AG10803 (cell line): Measurements from ENCODE around the gene IGHMBP2.
A peak's percentile ranks its signal among the peaks of the same experiment; 100 is the strongest.

Source experiments
- DNase-seq: peaks from one replicate; pipeline ENCODE4 v3.0.0; 2010; ENCODE audit warnings: low read depth
- H3K4me3 ChIP-seq: 2 replicates; pipeline ENCODE4 v1.5.1; 2011; ENCODE audit warnings: mild to moderate bottlenecking, low read length, control low read depth
- TF ChIP-seq, protein P1 (sequence below): conservative IDR thresholded peaks from 2 replicates; pipeline ENCODE4 v1.5.1; 2011; ENCODE audit warnings: mild to moderate bottlenecking, low read length, control low read depth, inconsistent platforms

The IGHMBP2 gene

DNA sequence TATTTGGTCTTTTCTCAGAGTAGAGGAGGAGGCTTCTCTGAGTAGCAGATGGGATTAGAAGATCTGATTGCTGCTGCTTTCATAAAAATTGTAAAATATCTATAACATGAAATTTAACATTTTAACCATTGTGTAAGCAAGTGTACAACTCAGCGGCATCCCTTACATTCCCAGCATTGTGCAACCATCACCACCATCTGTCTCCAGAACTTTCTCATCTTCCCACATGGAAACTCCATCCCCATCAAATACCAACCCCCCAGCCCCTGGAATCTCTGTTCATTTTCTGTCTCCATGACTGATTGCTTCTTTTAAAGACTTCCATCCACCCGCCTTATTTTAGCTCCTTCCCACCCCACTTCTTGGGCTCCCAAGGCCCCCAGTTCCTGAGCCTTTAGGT is 44.8 kb downstream of the IGHMBP2 start:
- H3K4me3 ChIP-seq = no peak overlapping the region
- TF ChIP-seq, protein P1, sequence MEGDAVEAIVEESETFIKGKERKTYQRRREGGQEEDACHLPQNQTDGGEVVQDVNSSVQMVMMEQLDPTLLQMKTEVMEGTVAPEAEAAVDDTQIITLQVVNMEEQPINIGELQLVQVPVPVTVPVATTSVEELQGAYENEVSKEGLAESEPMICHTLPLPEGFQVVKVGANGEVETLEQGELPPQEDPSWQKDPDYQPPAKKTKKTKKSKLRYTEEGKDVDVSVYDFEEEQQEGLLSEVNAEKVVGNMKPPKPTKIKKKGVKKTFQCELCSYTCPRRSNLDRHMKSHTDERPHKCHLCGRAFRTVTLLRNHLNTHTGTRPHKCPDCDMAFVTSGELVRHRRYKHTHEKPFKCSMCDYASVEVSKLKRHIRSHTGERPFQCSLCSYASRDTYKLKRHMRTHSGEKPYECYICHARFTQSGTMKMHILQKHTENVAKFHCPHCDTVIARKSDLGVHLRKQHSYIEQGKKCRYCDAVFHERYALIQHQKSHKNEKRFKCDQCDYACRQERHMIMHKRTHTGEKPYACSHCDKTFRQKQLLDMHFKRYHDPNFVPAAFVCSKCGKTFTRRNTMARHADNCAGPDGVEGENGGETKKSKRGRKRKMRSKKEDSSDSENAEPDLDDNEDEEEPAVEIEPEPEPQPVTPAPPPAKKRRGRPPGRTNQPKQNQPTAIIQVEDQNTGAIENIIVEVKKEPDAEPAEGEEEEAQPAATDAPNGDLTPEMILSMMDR = no peak
- peak; percentile 78 for DNase-seq

DNA sequence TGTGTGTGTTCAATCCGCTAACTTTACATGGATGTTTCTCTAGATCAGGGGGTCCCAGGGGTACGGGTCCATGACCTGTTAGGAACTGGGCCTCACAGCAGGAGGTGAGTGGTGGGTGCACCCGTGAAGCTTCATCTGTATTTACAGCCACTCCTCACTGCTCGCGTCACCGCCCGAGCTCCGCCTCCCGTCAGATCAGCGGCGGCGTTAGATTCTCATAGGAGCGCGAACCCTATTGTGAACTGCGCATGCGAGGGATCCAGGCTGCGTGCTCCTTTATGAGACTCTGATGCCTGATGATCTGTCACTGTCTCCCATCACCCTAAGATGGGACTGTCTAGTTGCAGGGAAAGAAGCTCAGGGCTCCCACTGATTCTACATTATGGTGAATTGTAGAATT is 45.2 kb downstream of the IGHMBP2 start:
- H3K4me3 ChIP-seq = no peak overlapping the region
- TF ChIP-seq, protein P1 = no peak
- no peak for DNase-seq

DNA sequence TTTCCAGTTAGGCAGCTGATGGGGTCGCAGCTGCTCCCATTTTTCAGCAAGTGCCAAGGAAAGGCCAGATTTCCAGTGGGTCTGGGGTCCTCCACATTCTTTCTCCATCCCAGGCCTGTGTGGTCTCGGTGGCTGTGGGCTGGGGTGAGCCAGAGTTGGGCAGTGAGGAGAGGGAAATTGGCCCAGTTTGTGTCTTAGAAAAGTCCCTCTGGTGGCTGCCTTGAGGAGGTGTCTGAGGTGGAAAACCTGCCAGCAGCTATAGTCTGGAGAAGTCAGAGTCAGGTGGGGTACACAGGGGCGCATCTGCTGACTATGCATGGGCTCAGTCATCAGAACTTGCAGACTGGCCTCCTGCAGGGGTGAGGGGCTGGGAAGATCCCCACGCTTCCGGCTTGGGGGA is 46.6 kb downstream of the IGHMBP2 start:
- no peak overlapping the region for H3K4me3 ChIP-seq
- no peak for DNase-seq
- TF ChIP-seq, protein P1 = peak; percentile 52

DNA sequence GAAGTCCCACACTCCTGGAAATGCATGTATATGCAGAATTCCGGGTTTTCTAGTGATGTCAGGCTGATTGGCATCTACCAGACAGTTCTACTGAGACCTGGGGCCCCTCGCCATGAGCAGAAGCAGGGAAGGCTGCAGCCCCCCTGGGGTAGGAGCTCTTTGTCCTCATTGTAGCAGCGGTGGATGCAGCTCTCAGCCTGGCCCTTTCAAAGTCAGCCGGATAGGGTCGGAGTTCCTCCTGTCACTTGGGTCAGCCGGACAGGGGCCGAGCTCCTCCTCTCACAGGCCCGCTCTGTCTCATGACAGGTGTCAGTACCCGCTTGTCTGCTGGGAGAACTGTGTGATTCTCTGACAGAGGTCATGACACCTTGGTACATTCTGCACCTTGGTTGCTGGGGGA is 47.1 kb downstream of the IGHMBP2 start:
- TF ChIP-seq, protein P1 = no peak
- H3K4me3 ChIP-seq = no peak overlapping the region
- no peak for DNase-seq

DNA sequence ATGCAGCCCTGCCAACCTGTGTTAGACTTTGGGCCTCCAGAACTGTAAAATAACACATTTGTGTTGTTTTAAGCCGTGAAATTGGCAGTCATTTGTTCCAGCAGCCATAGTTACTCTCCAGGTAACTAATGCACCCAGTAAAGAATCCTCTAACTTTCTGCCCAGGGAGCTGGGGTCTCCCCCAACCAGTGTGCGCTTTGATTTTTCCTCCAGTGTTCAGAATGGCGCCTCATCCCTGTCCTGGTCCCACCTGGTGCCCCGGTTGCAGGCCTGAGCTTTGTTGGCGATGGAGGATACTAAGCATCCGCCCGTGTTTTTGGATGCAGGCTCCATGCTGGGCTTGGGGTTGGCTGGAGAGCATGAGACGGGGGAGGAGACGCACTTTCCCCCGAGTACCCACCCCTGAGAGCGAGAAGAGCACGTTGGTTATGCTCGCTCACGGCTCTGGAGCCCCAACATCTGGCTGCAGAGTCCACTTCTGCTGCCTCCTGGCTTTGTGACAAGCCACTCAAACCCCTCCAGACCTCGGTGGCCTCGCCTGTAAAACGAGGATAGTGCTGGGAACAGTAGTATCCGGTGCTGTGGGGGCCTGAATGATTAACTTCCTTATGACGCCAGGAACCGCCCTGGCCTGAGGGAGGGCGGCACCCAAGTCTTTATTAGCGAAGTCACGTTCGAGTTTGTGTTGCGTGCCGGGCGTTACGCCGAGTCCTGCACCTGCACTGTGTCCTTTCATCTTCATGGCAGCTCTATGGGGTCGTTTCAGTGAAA is 51.3 kb downstream of the IGHMBP2 start:
- H3K4me3 ChIP-seq = no peak overlapping the region
- TF ChIP-seq, protein P1 = no peak
- no peak for DNase-seq

DNA sequence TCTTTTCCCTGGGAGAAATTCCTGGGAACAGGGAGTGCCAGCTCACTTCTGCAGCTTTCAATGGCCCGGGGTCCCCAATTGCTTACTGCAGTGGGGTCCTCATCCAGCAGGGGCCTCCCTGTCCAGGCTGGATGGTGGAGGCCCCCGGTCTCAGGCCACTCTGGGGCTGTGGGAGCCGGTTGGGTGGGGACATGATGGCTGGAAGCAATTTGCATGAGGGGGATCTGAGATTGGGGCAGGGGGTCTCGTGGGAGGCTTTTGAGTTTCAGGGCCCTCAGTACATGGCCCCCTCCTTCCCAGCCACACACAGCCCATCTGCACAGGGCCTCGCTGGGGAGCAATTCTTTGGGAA is 51.9 kb downstream of the IGHMBP2 start:
- no peak for DNase-seq
- TF ChIP-seq, protein P1 = no peak

DNA sequence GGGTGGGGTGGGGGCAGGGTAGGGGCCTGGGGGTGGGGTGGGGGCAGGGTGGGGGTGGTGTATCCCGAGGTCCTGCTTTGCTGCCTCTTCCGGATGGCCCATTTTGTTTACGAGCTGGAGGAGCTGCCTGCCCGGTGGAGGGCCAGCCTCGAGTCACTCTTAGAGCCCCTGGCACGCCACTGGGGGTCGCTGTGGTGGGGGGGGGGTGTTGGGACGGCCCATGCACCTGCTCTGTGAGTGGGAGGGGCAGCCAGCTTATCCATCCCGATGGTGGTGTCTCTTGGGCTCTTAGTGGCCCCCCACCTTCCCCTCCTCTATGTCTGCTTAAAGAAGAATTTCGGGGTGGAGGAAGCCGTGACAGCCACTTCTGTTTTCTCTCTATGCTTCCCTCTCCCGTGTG is 52.5 kb downstream of the IGHMBP2 start:
- DNase-seq = no peak
- no peak overlapping the region for H3K4me3 ChIP-seq
- TF ChIP-seq, protein P1 = peak; percentile 14; the same call in 1 of the 2 replicates

More for the DNA sequence above, 51.9 kb downstream of the IGHMBP2 start:
- H3K4me3 ChIP-seq = no peak overlapping the region
